HG02610 (cell line): ENCODE data around the gene FRMD1.

ENCODE experiments used
- ATAC-seq: cut with Tn5 transposase; IDR thresholded peaks from one replicate; pipeline ENCODE4 v1.9.1; 2021; ENCODE audit warnings: mild to moderate bottlenecking, moderate library complexity; ENCODE audit not compliant: unreplicated experiment

Gene FRMD1

DNA sequence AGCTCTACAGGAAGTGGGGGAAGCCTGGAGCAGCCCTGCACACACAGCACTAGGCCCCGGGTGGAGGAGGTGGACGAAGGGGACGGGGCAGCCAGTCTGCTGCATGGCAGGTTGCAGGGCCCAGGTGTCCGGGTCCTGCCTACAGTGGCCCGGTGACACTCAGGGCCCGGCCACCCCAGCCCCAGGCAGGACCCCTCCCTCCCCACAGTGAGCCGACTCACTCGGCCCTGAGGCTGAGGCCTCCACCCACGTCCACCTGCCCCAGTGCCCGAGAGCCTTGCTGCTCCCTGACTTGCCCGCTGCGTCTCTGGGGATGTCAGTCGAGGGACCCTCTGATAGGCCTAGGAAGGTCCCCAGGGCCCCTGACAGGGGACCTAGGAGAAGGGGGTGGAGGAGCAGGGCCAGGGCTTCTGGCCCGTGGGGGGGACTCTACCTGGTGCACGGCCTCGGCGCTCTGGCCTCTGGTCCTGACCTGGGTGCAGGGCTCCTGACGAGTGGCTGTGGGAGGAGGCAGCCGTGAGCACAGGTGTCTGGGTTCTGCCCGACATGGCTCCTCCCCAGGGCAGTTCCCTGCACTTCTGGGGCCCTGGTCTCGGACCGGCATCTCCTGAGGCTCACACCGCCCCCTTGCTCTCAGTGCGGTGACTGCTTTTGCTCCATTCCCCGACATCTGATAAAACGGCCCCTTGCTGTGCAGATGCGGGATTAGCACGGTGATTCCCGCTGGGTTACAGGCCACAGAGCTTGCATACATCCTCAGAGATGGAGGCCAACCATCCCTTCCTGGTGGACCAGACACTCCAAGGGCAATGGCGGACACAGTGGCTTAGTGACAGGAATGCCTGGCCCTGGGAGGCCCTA lies 20.1 kb downstream of the FRMD1 start:
- ATAC-seq, result no peak

- ATAC-seq, result no peak
These were observed 21.2 kb downstream of the FRMD1 start for GRCh38 chr6:168057836-168058235.

DNA sequence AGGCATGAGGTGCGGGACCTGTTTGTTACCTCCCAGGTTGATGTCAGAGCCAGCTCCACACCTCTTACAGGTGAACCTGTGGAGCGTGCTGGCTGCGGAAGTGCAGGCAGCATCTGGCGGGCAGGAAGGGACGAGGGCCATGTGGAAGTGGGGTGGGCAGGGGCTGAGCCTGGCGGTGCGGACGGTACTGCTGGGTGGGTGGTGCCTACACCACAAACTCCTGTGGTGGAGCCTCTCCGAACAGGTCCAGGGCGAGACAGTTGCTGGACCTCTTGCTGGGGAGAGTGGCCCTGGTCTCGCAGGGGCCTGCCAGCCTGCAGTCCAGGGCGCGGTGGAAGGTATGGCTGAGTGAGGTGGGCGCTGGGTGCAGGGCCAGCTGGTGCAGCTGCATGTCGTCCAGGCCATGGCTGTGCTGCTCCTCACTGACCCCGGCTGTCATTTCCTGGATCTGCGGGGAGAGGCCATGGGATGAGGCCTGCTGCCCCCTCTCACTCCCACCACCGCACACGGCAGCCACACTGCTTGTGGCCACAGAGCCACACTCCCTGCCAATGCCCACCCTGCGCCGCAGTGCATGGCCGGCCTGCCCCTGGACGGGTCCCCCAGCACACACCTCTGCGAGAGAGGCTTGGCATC lies 22.0 kb downstream of the FRMD1 start:
- no peak for ATAC-seq

DNA sequence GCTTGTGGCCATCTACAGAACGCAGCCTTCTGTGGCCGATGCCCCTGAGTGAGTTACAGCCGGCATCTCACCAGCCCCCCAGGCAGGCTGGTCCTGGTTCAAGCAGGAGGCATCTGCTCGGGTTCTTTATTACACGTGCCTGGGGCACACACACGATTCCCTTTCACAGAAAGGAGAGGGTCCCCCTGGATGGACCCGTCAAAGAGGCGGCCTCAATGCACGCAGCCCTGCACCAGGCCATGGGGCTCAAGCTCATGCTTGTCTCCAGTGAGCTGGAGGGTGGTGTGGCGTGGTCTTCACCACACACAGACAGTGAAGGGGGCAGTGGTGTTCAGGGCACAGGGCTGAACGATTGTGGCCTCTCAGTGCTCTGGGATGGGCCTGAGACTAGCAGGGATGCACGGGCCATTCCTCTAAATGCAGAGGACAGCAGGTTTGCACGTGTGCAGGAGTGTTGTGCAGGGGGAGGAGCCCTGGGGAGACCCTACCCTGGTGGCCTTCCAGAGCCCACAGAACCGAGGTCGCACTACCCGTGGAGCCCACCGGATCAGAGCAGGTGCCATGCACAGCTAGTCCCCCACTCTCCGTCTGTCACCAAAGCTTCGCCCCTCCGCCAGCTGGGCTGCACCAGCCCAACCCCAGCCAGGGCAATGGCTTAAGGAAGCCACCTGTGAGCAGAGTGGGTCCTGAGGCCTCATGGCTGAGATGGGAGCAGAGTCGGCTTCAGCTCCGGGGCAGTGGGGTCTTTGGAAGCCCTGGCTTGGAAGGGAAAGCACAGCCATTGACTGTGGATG lies 23.1 kb downstream of the FRMD1 start:
- ATAC-seq, result no peak

GRCh38 chr6:168054765-168055560 lies 24.0 kb downstream of the FRMD1 start:
- no peak for ATAC-seq

DNA sequence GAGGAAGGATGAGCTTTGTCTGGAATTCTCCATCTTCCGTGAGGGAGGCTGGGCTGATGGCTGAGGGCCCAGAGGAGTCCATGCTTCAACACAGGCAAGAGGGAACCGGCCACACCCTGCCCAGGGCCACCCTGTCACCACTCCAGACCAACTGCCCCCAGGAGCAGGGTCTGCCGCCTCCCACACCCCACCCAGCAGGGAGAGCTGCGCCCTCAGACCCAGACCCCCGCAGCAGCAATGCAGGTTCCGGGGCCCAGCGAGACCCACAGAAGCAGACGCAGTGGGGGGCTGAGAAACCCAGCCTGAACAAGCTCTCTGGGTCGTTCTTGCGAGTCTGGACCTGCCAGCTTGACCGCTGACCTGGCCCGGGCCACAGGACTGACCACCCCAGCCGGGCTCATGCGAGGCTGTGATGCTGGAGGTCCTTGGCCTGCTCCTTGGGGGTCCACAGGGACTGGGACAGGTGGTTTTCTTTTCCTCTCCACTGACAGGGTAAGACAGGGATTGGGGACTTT lies 25.0 kb downstream of the FRMD1 start:
- no peak for ATAC-seq

DNA sequence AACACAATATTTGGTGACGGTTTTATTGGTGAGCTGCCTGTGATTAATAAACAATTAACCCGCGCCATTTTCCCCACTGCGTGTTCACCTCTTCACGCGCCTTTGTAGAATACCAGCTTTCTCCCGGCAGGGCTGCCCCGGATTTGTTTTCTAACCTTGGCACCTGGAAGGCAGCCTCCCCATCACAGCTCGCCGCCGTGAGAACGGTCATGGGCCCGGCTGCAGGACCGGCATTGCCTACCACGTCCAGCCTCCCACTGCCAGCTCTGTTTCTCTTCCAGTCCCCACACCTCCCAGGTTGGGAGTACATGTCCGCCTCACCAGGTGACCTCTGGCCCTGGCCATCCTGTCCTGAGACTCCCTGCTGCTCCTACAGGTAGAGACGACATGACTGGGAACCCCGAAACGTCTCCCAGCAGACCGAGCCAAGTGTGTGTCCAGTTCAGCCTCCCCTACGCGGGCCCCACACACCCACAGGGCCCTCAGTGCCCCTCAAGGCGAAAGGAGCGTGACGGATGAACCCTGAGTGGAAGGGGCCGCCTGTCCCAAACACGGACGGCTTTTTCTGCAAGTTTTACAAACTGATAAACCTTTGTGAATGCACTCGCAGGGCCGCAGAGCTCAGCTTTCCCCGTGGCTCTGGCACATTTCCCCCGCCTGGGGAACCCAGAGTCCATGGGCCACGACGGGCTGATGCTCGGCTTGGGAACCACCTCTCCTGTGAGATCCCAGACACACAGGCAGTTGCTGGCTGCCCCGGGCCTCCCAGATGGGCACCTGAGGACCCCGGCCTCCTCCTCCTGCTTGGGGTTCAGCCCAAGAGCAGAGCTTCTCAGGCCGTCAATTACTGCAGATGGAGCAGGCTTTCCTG lies 25.7 kb downstream of the FRMD1 start:
- ATAC-seq, result no peak

DNA sequence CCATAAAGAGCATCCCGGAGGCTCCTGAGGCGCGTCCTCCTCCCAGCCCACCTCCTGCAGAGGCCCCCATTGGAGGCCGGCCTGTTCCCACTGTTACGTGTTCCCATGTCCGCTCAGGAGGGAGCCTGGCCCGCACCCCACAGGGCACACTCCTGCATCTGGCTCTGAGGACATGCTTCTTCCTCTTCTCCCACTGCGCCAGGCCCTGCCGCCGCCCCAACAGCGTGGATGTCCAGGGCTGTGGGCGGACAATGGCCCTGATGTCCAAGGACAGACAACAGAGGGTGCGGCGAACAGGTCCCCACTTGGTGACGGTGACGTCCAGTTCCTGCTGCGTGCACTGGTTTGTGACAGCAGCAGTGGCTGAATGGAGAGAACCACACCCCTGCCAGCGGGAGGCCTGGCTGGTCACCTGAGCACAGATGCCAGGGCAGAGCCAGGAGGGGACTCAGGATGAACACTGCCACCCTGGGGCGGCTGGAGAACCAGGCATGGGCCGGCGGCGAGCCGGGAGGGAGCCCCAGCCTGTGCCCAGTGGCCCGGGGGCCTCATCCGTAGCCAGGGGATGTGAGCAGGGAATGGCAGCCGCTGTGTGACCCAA lies 26.6 kb downstream of the FRMD1 start:
- no peak for ATAC-seq

GRCh38 chr6:168051648-168052047 lies 27.4 kb downstream of the FRMD1 start:
- ATAC-seq, result no peak

DNA sequence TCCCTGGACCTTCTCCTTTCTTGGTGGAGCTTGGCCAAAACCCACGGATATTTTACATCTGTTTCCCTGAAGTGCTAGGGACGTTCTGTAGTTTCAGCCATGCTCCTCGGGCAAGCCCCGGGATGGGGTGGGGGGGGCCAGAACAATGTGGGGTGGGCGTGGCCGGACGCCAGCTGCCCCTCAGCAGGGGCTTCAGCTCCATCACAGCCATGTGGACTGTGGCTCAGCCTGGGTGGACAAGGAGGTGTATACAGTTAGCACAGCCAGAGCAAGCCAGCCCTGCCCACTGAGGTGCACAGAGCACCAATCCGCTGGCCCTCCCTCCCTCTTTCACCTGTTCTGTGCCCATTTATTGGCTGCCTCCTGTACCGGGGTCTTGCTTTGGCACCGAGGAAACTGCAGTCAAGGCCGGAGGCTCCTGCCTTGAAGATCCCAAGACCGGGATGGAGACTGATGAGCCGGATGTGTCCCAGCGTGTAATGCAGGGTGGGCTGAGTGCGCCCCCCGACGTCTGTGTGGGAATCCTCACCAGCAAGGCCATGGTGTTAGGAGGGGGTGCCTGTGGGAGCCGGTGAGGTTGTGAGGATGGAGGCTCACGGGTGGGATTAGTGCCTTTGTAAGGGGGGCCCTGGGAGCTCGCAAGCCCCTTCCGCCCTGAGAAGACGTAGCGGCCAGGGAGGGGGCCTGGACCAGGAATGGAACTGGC lies 28.0 kb downstream of the FRMD1 start:
- ATAC-seq, result no peak

GRCh38 chr6:168050225-168050880 lies 28.7 kb downstream of the FRMD1 start:
- ATAC-seq, result no peak

DNA sequence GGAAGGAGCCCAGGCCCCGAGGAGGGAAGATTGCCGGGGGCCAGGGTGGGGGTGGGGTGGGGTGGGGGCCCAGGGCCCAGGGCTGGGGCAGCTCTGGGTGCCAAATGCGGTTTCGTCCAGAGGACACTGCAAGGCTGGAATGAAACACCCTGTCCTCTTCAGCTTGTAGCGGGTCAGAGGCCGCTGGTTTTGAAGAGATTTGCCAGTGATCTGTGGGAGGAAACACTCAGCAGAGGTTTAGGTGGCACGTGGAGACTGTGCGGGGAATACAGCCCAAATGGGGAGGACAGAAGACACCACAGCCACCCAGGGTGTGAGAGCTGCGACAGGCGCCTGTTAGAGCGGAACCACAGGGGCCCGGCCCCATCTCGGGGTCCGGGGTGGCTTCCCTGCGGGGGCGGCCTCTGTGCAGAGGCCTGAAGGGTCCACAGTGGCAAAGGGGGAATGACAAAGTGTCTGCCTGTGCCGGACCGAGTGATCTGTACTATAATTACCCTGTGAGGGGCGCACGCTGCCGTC lies 29.2 kb downstream of the FRMD1 start:
- ATAC-seq, result no peak

- no peak for ATAC-seq
These were observed 29.7 kb downstream of the FRMD1 start for GRCh38 chr6:168049277-168049676.

DNA sequence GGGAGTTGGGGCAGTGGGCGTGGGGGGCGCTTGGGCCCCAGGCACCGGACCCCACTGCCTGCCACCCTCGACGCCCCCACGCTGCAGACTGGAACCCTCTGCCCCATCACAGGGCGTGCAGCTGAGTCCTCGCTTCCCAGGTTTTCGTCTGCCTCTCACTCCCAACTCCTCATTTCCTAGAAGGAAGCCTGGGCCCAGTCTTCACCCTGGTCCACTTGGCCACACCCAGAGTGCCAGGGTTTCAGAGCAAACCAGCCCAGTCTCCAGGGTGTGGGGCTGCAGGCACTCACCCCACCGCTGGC lies 30.3 kb downstream of the FRMD1 start:
- no peak for ATAC-seq

DNA sequence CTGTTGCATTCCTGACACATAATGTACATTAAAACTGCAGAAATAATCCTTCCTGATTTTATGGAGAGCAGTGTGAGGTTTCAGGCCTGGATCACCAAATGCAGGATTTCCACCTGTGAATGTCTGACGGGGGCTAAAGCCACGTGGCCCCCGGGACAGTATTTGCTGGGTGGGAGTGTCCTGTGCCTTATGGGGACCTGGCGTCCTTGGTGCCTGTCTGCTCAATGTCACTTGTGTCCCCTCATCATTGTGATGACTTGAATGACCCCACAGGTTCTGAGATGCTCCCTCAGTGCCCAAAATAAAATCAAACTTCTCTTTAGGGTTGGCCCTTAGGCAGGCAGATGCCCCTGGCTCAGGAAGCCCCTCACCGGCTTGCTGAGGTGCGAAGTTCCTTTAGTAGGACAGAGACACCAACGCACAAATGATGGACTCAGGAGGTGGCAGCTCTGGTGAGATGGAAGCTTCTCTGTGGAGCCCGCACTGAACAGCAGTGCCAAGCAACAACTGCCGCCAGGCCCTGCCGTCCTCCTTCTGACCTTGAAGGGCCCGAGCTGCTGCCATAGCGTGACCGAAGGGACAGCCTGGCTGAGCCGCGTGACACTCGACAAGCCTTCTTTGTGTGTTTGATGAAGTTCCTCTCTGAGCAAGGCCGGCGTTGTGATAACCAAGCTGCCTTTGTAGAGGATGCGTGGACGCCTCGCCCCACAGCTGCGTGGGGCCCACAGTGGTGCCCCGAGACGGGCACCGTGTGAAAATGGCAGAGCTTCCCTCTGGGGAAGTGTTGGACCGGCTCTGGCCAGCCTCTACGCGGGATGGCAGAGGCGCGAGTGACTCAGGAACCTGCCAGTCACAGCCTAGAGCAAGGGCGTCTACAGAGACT lies 30.9 kb downstream of the FRMD1 start:
- no peak for ATAC-seq

- ATAC-seq, result no peak
These were observed 32.3 kb downstream of the FRMD1 start for GRCh38 chr6:168046696-168047095.
